PC-3 (cell line): Measurements from ENCODE around the gene PIN1. TPM values are rescaled to one million over a fixed set of nuclear protein-coding genes. Genes with fewer than 3 reads are reported as not detected.

Source experiments
- ATAC-seq: fragments of 200-7000 bp; cut with Tn5 transposase; 2 replicates; pipeline ENCODE4 v1.9.1; 2020; ENCODE audit warnings: mild to moderate bottlenecking, moderate library complexity
- BruUV-seq: library from RNA; stranded (reverse); fragments of 400-500 nt; replicated peaks from 2 replicates; lab custom pipeline; 2021; lab: Mats Ljungman, UMichigan
- CTCF ChIA-PET: fragments of 300-600 bp; sonication (Branson Sonifier 250); formaldehyde crosslinking; loops from one replicate; lab custom pipeline; 2022; ENCODE audit warnings: antibody characterized with exemption; lab: Charles Lee
- POLR2A ChIA-PET: fragments of 300-600 bp; sonication (Branson Sonifier 250); formaldehyde crosslinking; loops from one replicate; lab custom pipeline; 2022; ENCODE audit warnings: antibody characterized with exemption; ENCODE audit not compliant: unreplicated experiment; lab: Charles Lee
- DNase-seq: peaks from one replicate; pipeline ENCODE4 v3.0.0-alpha.2; 2015
- H2AFZ ChIP-seq: fragments of 300-600 bp; sonication (generic); 2 replicates; pipeline ENCODE4 v1.6.0; 2016; ENCODE audit warnings: antibody characterized with exemption, low read length
- H3F3A ChIP-seq: fragments of 300-600 bp; sonication (generic); one replicate; pipeline ENCODE4 v1.6.0; 2017; ENCODE audit warnings: antibody characterized with exemption, low read length, control low read depth, mild to moderate bottlenecking; ENCODE audit not compliant: unreplicated experiment
- H3K27ac ChIP-seq: fragments of 300-600 bp; sonication (generic); 2 replicates; pipeline ENCODE4 v1.5.1; 2016; ENCODE audit warnings: mild to moderate bottlenecking, low read length
- H3K27me3 ChIP-seq: fragments of 300-600 bp; sonication (generic); 2 replicates; pipeline ENCODE4 v1.6.1; 2016; ENCODE audit warnings: low read length, mixed read lengths
- H3K36me3 ChIP-seq: fragments of 300-600 bp; sonication (generic); 2 replicates; pipeline ENCODE4 v1.6.1; 2016; ENCODE audit warnings: low read depth, mixed run types, low read length, mixed read lengths
- H3K4me1 ChIP-seq: fragments of 300-600 bp; sonication (generic); 2 replicates; pipeline ENCODE4 v1.5.1; 2016; ENCODE audit warnings: low read length; ENCODE audit not compliant: insufficient read depth
- H3K4me2 ChIP-seq: fragments of 300-600 bp; sonication (generic); 2 replicates; pipeline ENCODE4 v1.6.0; 2016; ENCODE audit warnings: low read length
- H3K4me3 ChIP-seq: fragments of 300-600 bp; sonication (generic); 2 replicates; pipeline ENCODE4 v1.5.1; 2016; ENCODE audit warnings: mild to moderate bottlenecking, low read length, mixed read lengths
- H3K79me2 ChIP-seq: fragments of 300-600 bp; sonication (generic); 2 replicates; pipeline ENCODE4 v1.6.1; 2017; ENCODE audit warnings: low read length, mixed read lengths
- H3K9ac ChIP-seq: fragments of 300-600 bp; sonication (generic); 2 replicates; pipeline ENCODE4 v1.6.0; 2016; ENCODE audit warnings: mild to moderate bottlenecking, low read length
- H3K9me2 ChIP-seq: fragments of 300-600 bp; sonication (generic); replicated peaks from 2 replicates; pipeline ENCODE4 v1.6.1; 2016; ENCODE audit warnings: mixed run types, low read length, mixed read lengths
- H3K9me3 ChIP-seq: fragments of 300-600 bp; sonication (generic); 2 replicates; pipeline ENCODE4 v1.6.1; 2016; ENCODE audit warnings: low read length, mixed read lengths
- H4K20me1 ChIP-seq: fragments of 300-600 bp; sonication (generic); 2 replicates; pipeline ENCODE4 v1.6.1; 2016; ENCODE audit warnings: low read length, mixed read lengths
- CTCF ChIP-seq: fragments of 300-600 bp; sonication (generic); conservative IDR thresholded peaks from 2 replicates; pipeline ENCODE4 v1.5.1; 2017; ENCODE audit warnings: antibody characterized with exemption, low read depth, mild to moderate bottlenecking, low read length
- EZH2 ChIP-seq: fragments of 300-600 bp; sonication (generic); IDR thresholded peaks from one replicate; pipeline ENCODE4 v1.6.1; 2017; ENCODE audit warnings: antibody characterized with exemption, mild to moderate bottlenecking, low read length; ENCODE audit not compliant: unreplicated experiment
- EZH2phosphoT487 ChIP-seq: fragments of 300-600 bp; sonication (generic); IDR thresholded peaks from 2 replicates; pipeline ENCODE4 v1.6.1; 2018; ENCODE audit warnings: mild to moderate bottlenecking, antibody characterized with exemption, low read length, borderline replicate concordance
- intact Hi-C: fragments of 100-400 bp; cut with micrococcal nuclease; formaldehyde crosslinking; loops from 2 replicates; pipeline ENCODE4 v1.9.0; 2023
- total RNA-seq: library from RNA; depleted of rRNA; stranded (reverse); fragments of >200 nt; gene quantifications from 2 replicates; pipeline ENCODE4 v1.2.3, GENCODE V29; 2014

Gene PIN1
- total RNA-seq, 1 experiment from 2014 or later, result 314 TPM

GRCh38 chr19:9823816-9824215 is 11.3 kb upstream of the PIN1 start:
- peaks cover 33% of the 10 kb centered on the region for H3K79me2 ChIP-seq
- peaks cover 1% of the 10 kb centered on the region; the same call in 1 of the 2 replicates for H3K36me3 ChIP-seq
- H3K9ac ChIP-seq, result no peak overlapping the region
- ChIA-PET POLR2A (no interaction called here), CTCF (no interaction called here)
- DNase-seq, result no peak
- peaks cover 7% of the 10 kb centered on the region; the same call in 1 of the 2 replicates for H4K20me1 ChIP-seq
- H3K9me2 ChIP-seq, result no peaks in the 10 kb centered on the region
- TF ChIP-seq CTCF, result 0 out of 2 replicates have a peak, but pooled peaks have one; percentile 14
- no peak for TF ChIP-seq EZH2
- TF ChIP-seq EZH2phosphoT487, result no peak
- H3K9me3 ChIP-seq, result no peaks in the 10 kb centered on the region
- BruUV-seq, result no TSS peak
- intact Hi-C loops, result no loop called here
- no peak overlapping the region for H3K27ac ChIP-seq
- no peak overlapping the region for H3K4me2 ChIP-seq
- no peaks in the 10 kb centered on the region for H3K27me3 ChIP-seq
- H3K4me1 ChIP-seq, result peaks cover 16% of the 10 kb centered on the region
- H3K4me3 ChIP-seq, result no peak overlapping the region
- no peak overlapping the region for H2AFZ ChIP-seq
- no peak for ATAC-seq
- H3F3A ChIP-seq, result no peaks in the 10 kb centered on the region

DNA sequence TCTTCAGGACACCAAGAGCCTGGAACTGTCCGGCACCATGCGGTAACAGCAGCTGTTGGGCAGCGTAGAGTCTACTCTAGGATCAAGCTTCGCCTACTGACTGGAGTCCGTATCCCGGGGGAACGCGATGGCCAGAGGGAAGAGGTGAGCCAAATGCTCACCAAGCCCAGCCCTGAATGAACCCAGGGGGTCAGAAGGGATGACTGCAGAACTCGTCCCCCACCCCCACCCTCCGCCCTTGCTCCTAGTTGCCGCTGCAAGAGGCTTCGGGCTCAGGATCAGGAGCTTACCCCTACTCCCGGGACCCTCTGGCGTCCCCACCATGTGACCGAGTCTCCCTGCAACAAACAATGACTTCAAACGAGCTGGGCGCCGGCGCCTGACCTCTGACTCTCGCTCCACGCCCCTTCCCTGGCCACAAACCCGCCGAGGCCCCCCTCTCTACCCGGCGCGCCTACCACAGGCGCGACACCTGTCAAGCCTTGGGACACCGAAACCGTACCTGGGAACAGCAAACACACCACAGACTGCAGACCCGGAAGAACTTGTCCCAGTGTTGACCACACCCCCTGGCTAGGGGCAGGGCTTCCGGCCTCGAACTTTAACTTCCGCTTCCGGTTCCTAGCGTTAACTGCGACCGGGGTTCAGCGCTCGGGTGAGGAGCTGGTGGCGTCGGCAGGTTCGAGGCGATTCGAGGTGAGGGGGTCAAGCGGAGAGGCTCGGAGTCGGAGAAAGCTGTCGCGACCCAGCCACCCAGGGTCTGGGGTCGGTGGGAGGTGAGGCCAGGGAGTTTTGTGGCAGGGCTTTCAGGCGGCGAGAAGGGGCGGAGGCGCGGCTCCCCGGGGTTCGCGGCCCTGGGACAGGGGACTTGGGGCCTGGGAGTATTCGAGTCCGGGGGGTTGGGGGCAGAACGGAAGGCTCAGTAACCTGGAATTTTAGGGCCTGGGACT is 7.6 kb upstream of the PIN1 start, which contains the start of gene UBL5:
Gene UBL5 (plus strand): TSS at position 630 of the 950 bp plus-strand sequence. CDS start 420 bp downstream, outside the sequence.
- Histone ChIP-seq H3K9ac (peak within 1 kb of the TSS; percentile 88), H3K4me3 (peak within 1 kb of the TSS; percentile 79), H3K27me3 (no peaks in the 10 kb centered on the region), H3K9me3 (no peaks in the 10 kb centered on the region), H3K79me2 (peaks cover 55% of the 10 kb centered on the region), H4K20me1 (peaks cover 8% of the 10 kb centered on the region; the same call in 1 of the 2 replicates), H3K27ac (peak within 1 kb of the TSS; percentile 46), H3K4me2 (peak within 1 kb of the TSS; percentile 88), H3K36me3 (peaks cover 7% of the 10 kb centered on the region; the same call in 1 of the 2 replicates), H2AFZ (peak within 1 kb of the TSS; percentile 70), H3K9me2 (no peaks in the 10 kb centered on the region), H3K4me1 (peaks cover 12% of the 10 kb centered on the region), H3F3A (no peaks in the 10 kb centered on the region)
- DNase-seq (peak; percentile 94), ATAC-seq (peak; percentile 98)
- TF ChIP-seq EZH2phosphoT487, result no peak
- TF ChIP-seq CTCF, result no peak
- POLR2A ChIA-PET, result no interaction called here
- CTCF ChIA-PET, result no interaction called here
- TSS peak; percentile 82 for BruUV-seq
- intact Hi-C loops, result no loop called here
